Karpas-422 (cell line): Measurements from ENCODE around the gene PPP4R1. TPM values are rescaled to one million over a fixed set of nuclear protein-coding genes. Genes with fewer than 3 reads are reported as not detected.

ENCODE experiments used
- DNase-seq: peaks from one replicate; pipeline ENCODE4 v3.0.0-alpha.2; 2015
- H2AFZ ChIP-seq: fragments of 200-600 bp; sonication (generic); 2 replicates; pipeline ENCODE4 v1.6.1; 2014; ENCODE audit warnings: antibody characterized with exemption, low read length, mixed read lengths
- H3K27ac ChIP-seq: fragments of 200-600 bp; sonication (generic); 2 replicates; pipeline ENCODE4 v1.5.1; 2014; ENCODE audit warnings: mild to moderate bottlenecking, low read length, moderate library complexity
- H3K27me3 ChIP-seq: fragments of 200-600 bp; sonication (generic); 2 replicates; pipeline ENCODE4 v1.6.1; 2014; ENCODE audit warnings: low read length, mixed read lengths
- H3K36me3 ChIP-seq: fragments of 200-600 bp; sonication (generic); 2 replicates; pipeline ENCODE4 v1.6.1; 2014; ENCODE audit warnings: low read length, mixed read lengths; ENCODE audit not compliant: insufficient read depth
- H3K4me1 ChIP-seq: fragments of 200-600 bp; sonication (generic); 2 replicates; pipeline ENCODE4 v1.6.1; 2014; ENCODE audit warnings: mild to moderate bottlenecking, low read length, mixed read lengths
- H3K4me2 ChIP-seq: fragments of 200-600 bp; sonication (generic); 2 replicates; pipeline ENCODE4 v1.6.1; 2014; ENCODE audit warnings: low read length, low read depth, mild to moderate bottlenecking; ENCODE audit not compliant: poor library complexity, severe bottlenecking
- H3K4me3 ChIP-seq: fragments of 200-600 bp; sonication (generic); 2 replicates; pipeline ENCODE4 v1.5.1; 2014; ENCODE audit warnings: mild to moderate bottlenecking, antibody characterized with exemption, low read length, mixed read lengths
- H3K79me2 ChIP-seq: fragments of 200-600 bp; sonication (generic); 2 replicates; pipeline ENCODE4 v1.6.1; 2014; ENCODE audit warnings: mild to moderate bottlenecking, low read length, mixed read lengths
- H3K9ac ChIP-seq: fragments of 200-600 bp; sonication (generic); 2 replicates; pipeline ENCODE4 v1.6.0; 2014; ENCODE audit warnings: low read length
- H3K9me2 ChIP-seq: fragments of 200-600 bp; sonication (generic), shearing (Covaris generic); replicated peaks from 2 replicates; pipeline ENCODE4 v1.6.0; 2014; ENCODE audit warnings: mild to moderate bottlenecking, low read length, moderate library complexity; ENCODE audit not compliant: insufficient read depth
- H3K9me3 ChIP-seq: fragments of 300-700, 200-600 bp; sonication (generic); 2 replicates; pipeline ENCODE4 v1.6.1; 2014; ENCODE audit warnings: low read length, mixed read lengths
- H4K20me1 ChIP-seq: fragments of 200-600 bp; sonication (generic); 2 replicates; pipeline ENCODE4 v1.6.1; 2014; ENCODE audit warnings: mild to moderate bottlenecking, antibody characterized with exemption, low read length, low read depth; ENCODE audit not compliant: insufficient read depth
- total RNA-seq: library from RNA; depleted of rRNA; stranded (reverse); fragments of >200 nt; shearing (Covaris generic); gene quantifications from 2 replicates; pipeline ENCODE4 v1.2.3, GENCODE V29; 2014; ENCODE audit warnings: low replicate concordance

Gene PPP4R1
- total RNA-seq, 1 experiment from 2014 or later, result 28.7 TPM

- Histone ChIP-seq H3K4me3 (no peak overlapping the region), H3K9ac (no peak overlapping the region), H3K79me2 (peaks cover 90% of the 10 kb centered on the region), H3K9me3 (peaks cover 9% of the 10 kb centered on the region), H3K9me2 (no peaks in the 10 kb centered on the region), H3K4me2 (no peak overlapping the region), H3K27ac (no peak overlapping the region), H4K20me1 (no peaks in the 10 kb centered on the region), H3K36me3 (peaks cover 10% of the 10 kb centered on the region), H2AFZ (no peak overlapping the region), H3K4me1 (peaks cover 11% of the 10 kb centered on the region; the same call in 1 of the 2 replicates), H3K27me3 (no peaks in the 10 kb centered on the region)
- no peak for DNase-seq
Measured at GRCh38 chr18:9596843-9597526, 17.4 kb downstream of the PPP4R1 start.

GRCh38 chr18:9596226-9596625, 18.1 kb downstream of the PPP4R1 start:
- H3K36me3 ChIP-seq, result peaks cover 11% of the 10 kb centered on the region
- H3K4me1 ChIP-seq, result peaks cover 11% of the 10 kb centered on the region; the same call in 1 of the 2 replicates
- H3K27me3 ChIP-seq, result no peaks in the 10 kb centered on the region
- DNase-seq, result no peak
- H2AFZ ChIP-seq, result no peak overlapping the region
- H4K20me1 ChIP-seq, result no peaks in the 10 kb centered on the region
- H3K9me2 ChIP-seq, result no peaks in the 10 kb centered on the region
- H3K4me3 ChIP-seq, result no peak overlapping the region
- H3K4me2 ChIP-seq, result no peak overlapping the region
- H3K27ac ChIP-seq, result no peak overlapping the region
- no peak overlapping the region for H3K9ac ChIP-seq
- peaks cover 88% of the 10 kb centered on the region for H3K79me2 ChIP-seq
- H3K9me3 ChIP-seq, result peaks cover 5% of the 10 kb centered on the region

- H3K36me3 ChIP-seq, result peaks cover 17% of the 10 kb centered on the region
- H3K9me3 ChIP-seq, result no peaks in the 10 kb centered on the region; the same call in 1 of the 2 replicates
- H2AFZ ChIP-seq, result no peak overlapping the region
- no peaks in the 10 kb centered on the region for H3K9me2 ChIP-seq
- no peaks in the 10 kb centered on the region for H3K27me3 ChIP-seq
- no peak overlapping the region for H3K4me2 ChIP-seq
- DNase-seq, result no peak
- no peak overlapping the region for H3K27ac ChIP-seq
- H3K9ac ChIP-seq, result no peak overlapping the region
- peaks cover 86% of the 10 kb centered on the region for H3K79me2 ChIP-seq
- no peak overlapping the region for H3K4me3 ChIP-seq
- no peaks in the 10 kb centered on the region for H4K20me1 ChIP-seq
- H3K4me1 ChIP-seq, result peaks cover 11% of the 10 kb centered on the region; the same call in 1 of the 2 replicates
Measured at GRCh38 chr18:9594823-9595596, 19.3 kb downstream of the PPP4R1 start.

GRCh38 chr18:9587924-9588323, 26.4 kb downstream of the PPP4R1 start:
- H3K9ac ChIP-seq, result no peak overlapping the region
- no peaks in the 10 kb centered on the region for H3K9me2 ChIP-seq
- no peak overlapping the region for H3K27ac ChIP-seq
- H3K4me1 ChIP-seq, result no peaks in the 10 kb centered on the region
- H3K36me3 ChIP-seq, result peaks cover 38% of the 10 kb centered on the region; the same call in 1 of the 2 replicates
- H4K20me1 ChIP-seq, result no peaks in the 10 kb centered on the region
- H3K27me3 ChIP-seq, result no peaks in the 10 kb centered on the region
- no peaks in the 10 kb centered on the region for H3K9me3 ChIP-seq
- peaks cover 39% of the 10 kb centered on the region for H3K79me2 ChIP-seq
- no peak overlapping the region for H3K4me2 ChIP-seq
- H2AFZ ChIP-seq, result no peak overlapping the region
- DNase-seq, result no peak
- no peak overlapping the region for H3K4me3 ChIP-seq

- peaks cover 39% of the 10 kb centered on the region for H3K79me2 ChIP-seq
- DNase-seq, result no peak
- no peaks in the 10 kb centered on the region for H3K9me3 ChIP-seq
- peaks cover 33% of the 10 kb centered on the region; the same call in 1 of the 2 replicates for H3K36me3 ChIP-seq
- no peaks in the 10 kb centered on the region for H3K9me2 ChIP-seq
- no peak overlapping the region for H2AFZ ChIP-seq
- H3K27me3 ChIP-seq, result no peaks in the 10 kb centered on the region
- no peak overlapping the region for H3K9ac ChIP-seq
- H3K4me2 ChIP-seq, result no peak overlapping the region
- no peak overlapping the region for H3K4me3 ChIP-seq
- H3K4me1 ChIP-seq, result no peaks in the 10 kb centered on the region
- no peak overlapping the region for H3K27ac ChIP-seq
- H4K20me1 ChIP-seq, result no peaks in the 10 kb centered on the region
Measured at GRCh38 chr18:9586814-9587213, 27.5 kb downstream of the PPP4R1 start.

GRCh38 chr18:9581667-9582066, 32.7 kb downstream of the PPP4R1 start:
- Histone ChIP-seq H2AFZ (no peak overlapping the region), H4K20me1 (no peaks in the 10 kb centered on the region), H3K9me3 (no peaks in the 10 kb centered on the region), H3K9ac (no peak overlapping the region), H3K27ac (no peak overlapping the region), H3K4me1 (no peaks in the 10 kb centered on the region), H3K4me3 (no peak overlapping the region), H3K4me2 (no peak overlapping the region), H3K79me2 (peaks cover 35% of the 10 kb centered on the region), H3K36me3 (peaks cover 23% of the 10 kb centered on the region; the same call in 1 of the 2 replicates), H3K9me2 (no peaks in the 10 kb centered on the region), H3K27me3 (no peaks in the 10 kb centered on the region)
- no peak for DNase-seq

- peaks cover 20% of the 10 kb centered on the region; the same call in 1 of the 2 replicates for H3K36me3 ChIP-seq
Measured at GRCh38 chr18:9578306-9578705, 36.1 kb downstream of the PPP4R1 start.

GRCh38 chr18:9577361-9577760, 37.0 kb downstream of the PPP4R1 start:
- no peak overlapping the region for H3K4me2 ChIP-seq
- no peak overlapping the region for H3K9ac ChIP-seq
- H3K9me2 ChIP-seq, result no peaks in the 10 kb centered on the region
- H4K20me1 ChIP-seq, result no peaks in the 10 kb centered on the region
- no peak overlapping the region for H2AFZ ChIP-seq
- H3K79me2 ChIP-seq, result peaks cover 24% of the 10 kb centered on the region
- H3K4me3 ChIP-seq, result no peak overlapping the region
- DNase-seq, result no peak
- H3K4me1 ChIP-seq, result no peaks in the 10 kb centered on the region
- no peaks in the 10 kb centered on the region for H3K9me3 ChIP-seq
- no peaks in the 10 kb centered on the region for H3K27me3 ChIP-seq
- peaks cover 15% of the 10 kb centered on the region; the same call in 1 of the 2 replicates for H3K36me3 ChIP-seq
- H3K27ac ChIP-seq, result no peak overlapping the region

More at GRCh38 chr18:9578306-9578705, 36.1 kb downstream of the PPP4R1 start:
- no peak overlapping the region for H2AFZ ChIP-seq
- H3K27me3 ChIP-seq, result no peaks in the 10 kb centered on the region
- no peak overlapping the region for H3K27ac ChIP-seq
- H3K9me2 ChIP-seq, result no peaks in the 10 kb centered on the region
- H3K79me2 ChIP-seq, result peaks cover 31% of the 10 kb centered on the region
- DNase-seq, result no peak
- no peak overlapping the region for H3K4me2 ChIP-seq
- H3K4me1 ChIP-seq, result no peaks in the 10 kb centered on the region
- H3K9ac ChIP-seq, result no peak overlapping the region
- H4K20me1 ChIP-seq, result no peaks in the 10 kb centered on the region
- H3K4me3 ChIP-seq, result no peak overlapping the region
- no peaks in the 10 kb centered on the region for H3K9me3 ChIP-seq
